ENCODE measurements around the gene PGK1.
A peak's percentile ranks its signal among the peaks of the same experiment; 100 is the strongest.

Gene PGK1

GRCh38 chrX:78116365-78116764 is 12.3 kb downstream of the PGK1 start:
- Histone ChIP-seq H3K27me3 (replicated peaks in 2 of 5; ENCODE audit: control insufficient read depth in 4 of 5, insufficient read depth in 5 of 5, low read length in 4 of 5) (no peaks in the 10 kb centered on the region), H3K36me3 (ENCODE audit: control insufficient read depth in 4 of 4, insufficient read depth in 4 of 4, low read length in 3 of 4) (peaks cover 6 to 72% (median 40%) of the 10 kb centered on the region in 4 experiments), H3K27ac (ENCODE audit: insufficient read depth in 1 of 2, low read depth in 1 of 2, low read length in 2 of 2, poor library complexity in 1 of 2, severe bottlenecking in 2 of 2) (peak overlapping the region in 1 of 2 experiments; percentile 35), H3K4me1 (ENCODE audit: control extremely low read depth in 1 of 4, control insufficient read depth in 4 of 4, insufficient read depth in 4 of 4, low read length in 3 of 4) (peaks cover 0 to 10% (median 2%) of the 10 kb centered on the region in 4 experiments), H3K9me3 (ENCODE audit: control extremely low read depth in 1 of 5, control insufficient read depth in 4 of 5, insufficient read depth in 2 of 5, low read depth in 1 of 5, low read length in 4 of 5) (no peaks in the 10 kb centered on the region), H3K4me3 (ENCODE audit: control insufficient read depth in 1 of 7, extremely low read depth in 1 of 7, insufficient read depth in 4 of 7, low read depth in 2 of 7, low read length in 6 of 7) (no peak overlapping the region)
- ChIA-PET CTCF (interaction anchor here (0.9 to 1.5 kb wide), 3 partner anchors 8 to 11 kb away, joined by 3 to 4 read pairs (median 3); no protein-coding TSS in a partner anchor), POLR2A (interaction anchor here (0.6 to 0.7 kb wide), 2 partner anchors 12 to 14 kb away, joined by 3 to 5 read pairs; no protein-coding TSS in a partner anchor)
- no peak for DNase-seq

GRCh38 chrX:78116766-78117165 is 12.7 kb downstream of the PGK1 start:
- POLR2A ChIA-PET: interaction anchor here (0.6 to 0.7 kb wide), 2 partner anchors 12 to 14 kb away, joined by 3 to 5 read pairs; no protein-coding TSS in a partner anchor
- CTCF ChIA-PET: interaction anchor here (0.9 to 2.0 kb wide), 4 partner anchors 9 to 11 kb away, joined by 3 to 5 read pairs (median 4); no protein-coding TSS in a partner anchor
- H3K9me3 ChIP-seq (ENCODE audit: control extremely low read depth in 1 of 5, control insufficient read depth in 4 of 5, insufficient read depth in 2 of 5, low read depth in 1 of 5, low read length in 4 of 5): no peaks in the 10 kb centered on the region
- peaks cover 0 to 10% (median 2%) of the 10 kb centered on the region in 4 experiments for H3K4me1 ChIP-seq (ENCODE audit: control extremely low read depth in 1 of 4, control insufficient read depth in 4 of 4, insufficient read depth in 4 of 4, low read length in 3 of 4)
- DNase-seq: peak in 1 of 3 donors; percentile 26
- H3K27me3 ChIP-seq (replicated peaks in 2 of 5; ENCODE audit: control insufficient read depth in 4 of 5, insufficient read depth in 5 of 5, low read length in 4 of 5): no peaks in the 10 kb centered on the region
- 27% methylated on average over 2 of the region's 2 CpGs for WGBS (ENCODE audit: insufficient coverage)
- peak overlapping the region in 1 of 2 experiments; percentile 35 for H3K27ac ChIP-seq (ENCODE audit: insufficient read depth in 1 of 2, low read depth in 1 of 2, low read length in 2 of 2, poor library complexity in 1 of 2, severe bottlenecking in 2 of 2)
- no peak overlapping the region for H3K4me3 ChIP-seq (ENCODE audit: control insufficient read depth in 1 of 7, extremely low read depth in 1 of 7, insufficient read depth in 4 of 7, low read depth in 2 of 7, low read length in 6 of 7)
- H3K36me3 ChIP-seq (ENCODE audit: control insufficient read depth in 4 of 4, insufficient read depth in 4 of 4, low read length in 3 of 4): peaks cover 6 to 73% (median 41%) of the 10 kb centered on the region in 4 experiments

- peaks cover 0 to 10% (median 2%) of the 10 kb centered on the region in 4 experiments for H3K4me1 ChIP-seq (ENCODE audit: control extremely low read depth in 1 of 4, control insufficient read depth in 4 of 4, insufficient read depth in 4 of 4, low read length in 3 of 4)
- ChIA-PET POLR2A (interaction anchor here (0.6 kb wide), 1 partner anchor 13 kb away, joined by 3 read pairs; no protein-coding TSS in a partner anchor), CTCF (interaction anchor here (1.4 to 2.0 kb wide), 2 partner anchors 9 to 14 kb away, joined by 3 to 5 read pairs; partner anchors contain the start of gene PGK1)
- WGBS (ENCODE audit: insufficient coverage): 100% methylated on average over 1 of the region's 1 CpG
- peaks cover 10 to 80% (median 44%) of the 10 kb centered on the region in 4 experiments for H3K36me3 ChIP-seq (ENCODE audit: control insufficient read depth in 4 of 4, insufficient read depth in 4 of 4, low read length in 3 of 4)
- H3K9me3 ChIP-seq (ENCODE audit: control extremely low read depth in 1 of 5, control insufficient read depth in 4 of 5, insufficient read depth in 2 of 5, low read depth in 1 of 5, low read length in 4 of 5): no peaks in the 10 kb centered on the region
- no peaks in the 10 kb centered on the region for H3K27me3 ChIP-seq (replicated peaks in 2 of 5; ENCODE audit: control insufficient read depth in 4 of 5, insufficient read depth in 5 of 5, low read length in 4 of 5)
- H3K4me3 ChIP-seq (ENCODE audit: control insufficient read depth in 1 of 7, extremely low read depth in 1 of 7, insufficient read depth in 4 of 7, low read depth in 2 of 7, low read length in 6 of 7): no peak overlapping the region
- no peak overlapping the region for H3K27ac ChIP-seq (ENCODE audit: insufficient read depth in 1 of 2, low read depth in 1 of 2, low read length in 2 of 2, poor library complexity in 1 of 2, severe bottlenecking in 2 of 2)
- DNase-seq: no peak
Measured at GRCh38 chrX:78118628-78119027, 14.6 kb downstream of the PGK1 start.

DNA sequence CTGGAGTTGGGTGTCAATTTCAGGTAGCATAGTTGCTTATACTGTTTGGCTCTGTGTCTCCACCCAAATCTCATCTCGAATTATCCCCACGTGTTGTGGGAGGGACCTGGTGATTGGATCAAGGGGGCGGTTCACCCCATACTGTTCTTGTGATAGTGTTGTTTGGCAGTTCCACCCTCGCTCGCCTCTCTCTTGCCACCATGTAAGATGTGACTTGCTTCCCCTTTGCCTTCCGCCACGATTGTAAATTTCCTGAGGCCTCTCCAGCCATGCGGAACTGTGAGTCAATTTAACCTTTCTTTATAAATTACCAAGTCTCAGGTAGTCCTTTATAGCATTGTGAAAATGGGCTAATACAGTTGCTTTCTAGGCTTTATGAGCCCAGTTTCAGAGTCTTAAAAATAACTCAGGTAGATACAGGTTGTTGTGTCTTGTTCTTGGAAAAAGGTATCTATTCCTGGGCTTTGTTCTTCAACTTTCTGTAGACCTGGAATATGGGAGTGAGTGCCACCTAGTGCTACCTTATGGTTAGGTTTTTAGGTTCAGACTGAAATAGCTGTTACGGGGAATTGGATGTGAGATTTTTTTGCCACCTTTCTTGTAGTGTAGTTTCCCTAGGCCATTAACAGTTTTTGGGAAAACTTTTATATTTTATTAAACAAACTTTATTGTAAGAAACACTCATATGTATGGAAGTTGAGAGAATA is 15.6 kb downstream of the PGK1 start:
- WGBS (ENCODE audit: insufficient coverage): 91% methylated on average over 5 of the region's 9 CpGs
- Histone ChIP-seq H3K9me3 (ENCODE audit: control extremely low read depth in 1 of 5, control insufficient read depth in 4 of 5, insufficient read depth in 2 of 5, low read depth in 1 of 5, low read length in 4 of 5) (no peaks in the 10 kb centered on the region), H3K27ac (ENCODE audit: insufficient read depth in 1 of 2, low read depth in 1 of 2, low read length in 2 of 2, poor library complexity in 1 of 2, severe bottlenecking in 2 of 2) (no peak overlapping the region), H3K4me3 (ENCODE audit: control insufficient read depth in 1 of 7, extremely low read depth in 1 of 7, insufficient read depth in 4 of 7, low read depth in 2 of 7, low read length in 6 of 7) (no peak overlapping the region), H3K27me3 (replicated peaks in 2 of 5; ENCODE audit: control insufficient read depth in 4 of 5, insufficient read depth in 5 of 5, low read length in 4 of 5) (no peaks in the 10 kb centered on the region), H3K36me3 (ENCODE audit: control insufficient read depth in 4 of 4, insufficient read depth in 4 of 4, low read length in 3 of 4) (peaks cover 12 to 76% (median 41%) of the 10 kb centered on the region in 4 experiments), H3K4me1 (ENCODE audit: control extremely low read depth in 1 of 4, control insufficient read depth in 4 of 4, insufficient read depth in 4 of 4, low read length in 3 of 4) (peaks cover 0 to 10% (median 2%) of the 10 kb centered on the region in 4 experiments)
- ChIA-PET POLR2A (interaction anchor here (0.6 kb wide), 1 partner anchor 14 kb away, joined by 4 read pairs; no protein-coding TSS in a partner anchor), CTCF (interaction anchor here (2.7 kb wide), 1 partner anchor 14 kb away, joined by 15 read pairs; no protein-coding TSS in a partner anchor)
- DNase-seq: peak in 1 of 3 donors; percentile 28

GRCh38 chrX:78123190-78123589 is 19.1 kb downstream of the PGK1 start:
- CTCF ChIA-PET: no interaction called here
- POLR2A ChIA-PET: no interaction called here
- H3K4me1 ChIP-seq (ENCODE audit: control extremely low read depth in 1 of 4, control insufficient read depth in 4 of 4, insufficient read depth in 4 of 4, low read length in 3 of 4): no peaks in the 10 kb centered on the region
- no peaks in the 10 kb centered on the region for H3K27me3 ChIP-seq (replicated peaks in 2 of 5; ENCODE audit: control insufficient read depth in 4 of 5, insufficient read depth in 5 of 5, low read length in 4 of 5)
- no peak for DNase-seq
- no peaks in the 10 kb centered on the region for H3K9me3 ChIP-seq (ENCODE audit: control extremely low read depth in 1 of 5, control insufficient read depth in 4 of 5, insufficient read depth in 2 of 5, low read depth in 1 of 5, low read length in 4 of 5)
- H3K27ac ChIP-seq (ENCODE audit: insufficient read depth in 1 of 2, low read depth in 1 of 2, low read length in 2 of 2, poor library complexity in 1 of 2, severe bottlenecking in 2 of 2): no peak overlapping the region
- no peak overlapping the region for H3K4me3 ChIP-seq (ENCODE audit: control insufficient read depth in 1 of 7, extremely low read depth in 1 of 7, insufficient read depth in 4 of 7, low read depth in 2 of 7, low read length in 6 of 7)
- peaks cover 9 to 72% (median 43%) of the 10 kb centered on the region in 4 experiments for H3K36me3 ChIP-seq (ENCODE audit: control insufficient read depth in 4 of 4, insufficient read depth in 4 of 4, low read length in 3 of 4)

- Histone ChIP-seq H3K27ac (ENCODE audit: insufficient read depth in 1 of 2, low read depth in 1 of 2, low read length in 2 of 2, poor library complexity in 1 of 2, severe bottlenecking in 2 of 2) (no peak overlapping the region), H3K4me1 (ENCODE audit: control extremely low read depth in 1 of 4, control insufficient read depth in 4 of 4, insufficient read depth in 4 of 4, low read length in 3 of 4) (no peaks in the 10 kb centered on the region), H3K9me3 (ENCODE audit: control extremely low read depth in 1 of 5, control insufficient read depth in 4 of 5, insufficient read depth in 2 of 5, low read depth in 1 of 5, low read length in 4 of 5) (no peaks in the 10 kb centered on the region), H3K27me3 (replicated peaks in 2 of 5; ENCODE audit: control insufficient read depth in 4 of 5, insufficient read depth in 5 of 5, low read length in 4 of 5) (no peaks in the 10 kb centered on the region), H3K4me3 (ENCODE audit: control insufficient read depth in 1 of 7, extremely low read depth in 1 of 7, insufficient read depth in 4 of 7, low read depth in 2 of 7, low read length in 6 of 7) (no peak overlapping the region), H3K36me3 (ENCODE audit: control insufficient read depth in 4 of 4, insufficient read depth in 4 of 4, low read length in 3 of 4) (peaks cover 5 to 66% (median 38%) of the 10 kb centered on the region in 4 experiments)
- DNase-seq: peak in 2 of 3 donors; percentile 35 to 48
- ChIA-PET POLR2A (no interaction called here), CTCF (interaction anchor here (1.1 kb wide), 1 partner anchor 32 kb away, joined by 3 read pairs; no protein-coding TSS in a partner anchor)
- 73% methylated on average over 2 of the region's 2 CpGs for WGBS (ENCODE audit: insufficient coverage)
Measured at GRCh38 chrX:78124307-78124706, 20.3 kb downstream of the PGK1 start.

GRCh38 chrX:78125148-78125547 is 21.1 kb downstream of the PGK1 start:
- no peak for DNase-seq
- POLR2A ChIA-PET: no interaction called here
- CTCF ChIA-PET: interaction anchor here (0.6 to 1.2 kb wide), 4 partner anchors 8 to 33 kb away, joined by 3 to 4 read pairs (median 3); no protein-coding TSS in a partner anchor
- Histone ChIP-seq H3K4me1 (ENCODE audit: control extremely low read depth in 1 of 4, control insufficient read depth in 4 of 4, insufficient read depth in 4 of 4, low read length in 3 of 4) (no peaks in the 10 kb centered on the region), H3K27ac (ENCODE audit: insufficient read depth in 1 of 2, low read depth in 1 of 2, low read length in 2 of 2, poor library complexity in 1 of 2, severe bottlenecking in 2 of 2) (no peak overlapping the region), H3K27me3 (replicated peaks in 2 of 5; ENCODE audit: control insufficient read depth in 4 of 5, insufficient read depth in 5 of 5, low read length in 4 of 5) (no peaks in the 10 kb centered on the region), H3K4me3 (ENCODE audit: control insufficient read depth in 1 of 7, extremely low read depth in 1 of 7, insufficient read depth in 4 of 7, low read depth in 2 of 7, low read length in 6 of 7) (no peak overlapping the region), H3K36me3 (ENCODE audit: control insufficient read depth in 4 of 4, insufficient read depth in 4 of 4, low read length in 3 of 4) (peaks cover 5 to 63% (median 37%) of the 10 kb centered on the region in 4 experiments), H3K9me3 (ENCODE audit: control extremely low read depth in 1 of 5, control insufficient read depth in 4 of 5, insufficient read depth in 2 of 5, low read depth in 1 of 5, low read length in 4 of 5) (no peaks in the 10 kb centered on the region)
- 67% methylated on average over 1 of the region's 1 CpG for WGBS (ENCODE audit: insufficient coverage)
